IMR-90 (cell line): ENCODE results near the gene CEP128. TPM values are rescaled to one million over a fixed set of nuclear protein-coding genes. Genes with fewer than 3 reads are reported as not detected.

Experiments
- ATAC-seq: fragments of 200-7000 bp; cut with Tn5 transposase; 2 replicates; pipeline ENCODE4 v1.9.1; 2020; ENCODE audit warnings: low read depth, mild to moderate bottlenecking, moderate library complexity
- BruUV-seq: library from RNA; stranded (reverse); fragments of 400-500 nt; replicated peaks from 2 replicates; lab custom pipeline; 2021; lab: Mats Ljungman, UMichigan
- CTCF ChIA-PET: fragments of 300-600 bp; formaldehyde crosslinking; extraction: SDS; loops from one replicate; lab custom pipeline; 2021; ENCODE audit warnings: antibody characterized with exemption; lab: Yijun Ruan, JAX
- POLR2A ChIA-PET: fragments of 300-600 bp; sonication (Branson Sonifier 250); formaldehyde crosslinking; loops from one replicate; lab custom pipeline; 2022; ENCODE audit warnings: antibody characterized with exemption; ENCODE audit not compliant: unreplicated experiment; lab: Charles Lee
- DNase-seq: peaks from one replicate; pipeline ENCODE4 v3.0.0; 2013
- H2AFZ ChIP-seq: replicated peaks from 2 replicates; pipeline ENCODE3; 2013; ENCODE audit warnings: low read length, mild to moderate bottlenecking; ENCODE audit not compliant: poor library complexity
- H2AK5ac ChIP-seq: 2 replicates; pipeline ENCODE4 v1.6.1; 2013; ENCODE audit warnings: low read depth, low read length, inconsistent platforms
- H2AK9ac ChIP-seq: replicated peaks from 2 replicates; pipeline ENCODE3; 2013; ENCODE audit warnings: mild to moderate bottlenecking, low read depth, low read length, moderate library complexity; ENCODE audit not compliant: poor library complexity
- H2BK120ac ChIP-seq: 2 replicates; pipeline ENCODE4 v1.6.1; 2013; ENCODE audit warnings: low read depth, low read length, inconsistent platforms
- H2BK15ac ChIP-seq: 3 replicates; pipeline ENCODE4 v1.6.1; 2013; ENCODE audit warnings: low read depth, low read length, inconsistent platforms
- H2BK20ac ChIP-seq: 2 replicates; pipeline ENCODE4 v1.6.1; 2013; ENCODE audit warnings: low read depth, mild to moderate bottlenecking, inconsistent platforms, low read length, moderate library complexity
- H2BK5ac ChIP-seq: 2 replicates; pipeline ENCODE4 v1.6.1; 2013; ENCODE audit warnings: mild to moderate bottlenecking, low read depth, low read length, inconsistent platforms; ENCODE audit not compliant: poor library complexity, severe bottlenecking
- H3K14ac ChIP-seq: replicated peaks from 2 replicates; pipeline ENCODE4 v1.6.1; 2013; ENCODE audit warnings: low read depth, low read length, inconsistent platforms
- H3K18ac ChIP-seq: 2 replicates; pipeline ENCODE4 v1.6.1; 2013; ENCODE audit warnings: low read depth, low read length, control low read depth
- H3K23ac ChIP-seq: 2 replicates; pipeline ENCODE4 v1.6.1; 2013; ENCODE audit warnings: low read depth, low read length, inconsistent platforms
- H3K27ac ChIP-seq: 2 replicates; pipeline ENCODE4 v1.5.1; 2013; ENCODE audit warnings: mild to moderate bottlenecking, control low read depth, low read length; ENCODE audit not compliant: insufficient read depth
- H3K27me3 ChIP-seq: 2 replicates; pipeline ENCODE4 v1.6.1; 2013; ENCODE audit warnings: low read length; ENCODE audit not compliant: control insufficient read depth, insufficient read depth
- H3K36me3 ChIP-seq: 2 replicates; pipeline ENCODE4 v1.6.1; 2013; ENCODE audit warnings: low read length, mixed read lengths; ENCODE audit not compliant: control insufficient read depth, insufficient read depth
- H3K4ac ChIP-seq: 2 replicates; pipeline ENCODE4 v1.6.1; 2013; ENCODE audit warnings: low read depth, low read length, inconsistent platforms
- H3K4me1 ChIP-seq: 2 replicates; pipeline ENCODE4 v1.6.1; 2013; ENCODE audit warnings: low read length, mixed read lengths; ENCODE audit not compliant: control insufficient read depth, insufficient read depth
- H3K4me2 ChIP-seq: 2 replicates; pipeline ENCODE4 v1.6.1; 2013; ENCODE audit warnings: low read depth, mild to moderate bottlenecking, control low read depth, low read length, moderate library complexity
- H3K4me3 ChIP-seq: 2 replicates; pipeline ENCODE4 v1.5.1; 2013; ENCODE audit warnings: low read depth, mild to moderate bottlenecking, control low read depth, low read length, moderate library complexity; ENCODE audit not compliant: insufficient read depth
- H3K56ac ChIP-seq: 2 replicates; pipeline ENCODE4 v1.6.1; 2013; ENCODE audit warnings: low read length, inconsistent platforms; ENCODE audit not compliant: insufficient read depth; ENCODE audit errors: extremely low read depth
- H3K79me1 ChIP-seq, 2 experiments: 2 replicates each; pipeline ENCODE4 v1.6.1; 2013; ENCODE audit warnings: low read length in 2 of 2, inconsistent platforms in 1 of 2, low read depth in 1 of 2
- H3K9ac ChIP-seq: 2 replicates; pipeline ENCODE4 v1.6.1; 2013; ENCODE audit warnings: low read depth, low read length, control low read depth
- H3K9me1 ChIP-seq: 2 replicates; pipeline ENCODE4 v1.6.1; 2013; ENCODE audit warnings: low read length, inconsistent platforms; ENCODE audit not compliant: insufficient read depth
- H3K9me3 ChIP-seq: 2 replicates; pipeline ENCODE4 v1.6.1; 2013; ENCODE audit warnings: low read length; ENCODE audit not compliant: control insufficient read depth, insufficient read depth
- H4K20me1 ChIP-seq: 2 replicates; pipeline ENCODE4 v1.6.1; 2013; ENCODE audit warnings: low read length, inconsistent platforms; ENCODE audit not compliant: insufficient read depth
- H4K5ac ChIP-seq: 2 replicates; pipeline ENCODE4 v1.6.1; 2013; ENCODE audit warnings: mild to moderate bottlenecking, low read depth, low read length, control low read depth
- H4K8ac ChIP-seq, 2 experiments: 2 replicates each; pipeline ENCODE4 v1.6.1; 2013; ENCODE audit warnings: low read depth in 2 of 2, low read length in 2 of 2, control low read depth in 1 of 2, inconsistent platforms in 1 of 2
- H4K91ac ChIP-seq: 2 replicates; pipeline ENCODE4 v1.6.1; 2013; ENCODE audit warnings: low read depth, low read length, inconsistent platforms; ENCODE audit not compliant: insufficient read depth
- CEBPB ChIP-seq: IDR thresholded peaks from 2 replicates; pipeline ENCODE4 v1.6.1; 2012; ENCODE audit warnings: low read depth, low read length, improper control_type of control experiment
- CTCF ChIP-seq: conservative IDR thresholded peaks from 2 replicates; pipeline ENCODE4 v1.5.1; 2012; ENCODE audit warnings: mild to moderate bottlenecking, low read depth, low read length, improper control_type of control experiment
- MAZ ChIP-seq: IDR thresholded peaks from 2 replicates; pipeline ENCODE4 v1.6.1; 2012; ENCODE audit warnings: low read depth, mild to moderate bottlenecking, low read length, improper control_type of control experiment, moderate library complexity, borderline replicate concordance
- RFX5 ChIP-seq: IDR thresholded peaks from 2 replicates; pipeline ENCODE4 v1.8.0; 2012; ENCODE audit warnings: low read depth, mild to moderate bottlenecking, low read length, moderate library complexity
- USF2 ChIP-seq: fragments of 150-350 bp; IDR thresholded peaks from 2 replicates; pipeline ENCODE4 v1.6.1; 2017; ENCODE audit warnings: mild to moderate bottlenecking, antibody characterized with exemption, low read length, low read depth
- WGBS, 2 experiments: methylation state at CpG; one replicate each; pipeline versions ENCODE4 v1.1.5 to v1.1.7; 2013; ENCODE audit warnings: missing lambda C conversion rate in 2 of 2; ENCODE audit not compliant: insufficient read length in 1 of 2; ENCODE audit errors: extremely low coverage in 2 of 2; 5-methylcytosine and 5-hydroxymethylcytosine counted together
- dilution Hi-C: fragments of 300-500 bp; cut with HindIII; formaldehyde crosslinking; loops from one replicate; pipeline ENCODE4 v1.14.3; 2018; ENCODE audit warnings: low sequenced_read_pairs; ENCODE audit not compliant: unreplicated experiment
- in situ Hi-C: fragments of 300-500 bp; cut with MboI; formaldehyde crosslinking; loops from 3 replicates; pipeline ENCODE4 v1.14.3; 2019; ENCODE audit warnings: low sequenced_read_pairs, inconsistent platforms, mixed read lengths
- intact Hi-C: fragments of 100-400 bp; cut with micrococcal nuclease; formaldehyde crosslinking; loops from 2 replicates; pipeline ENCODE4 v1.10.0; 2022
- polyA plus RNA-seq, 3 experiments: library from polyadenylated mRNA; depleted of rRNA; stranded (reverse); fragments of >200 nt; gene quantifications; 2 replicates each; pipeline ENCODE4 v1.2.3, GENCODE V29; 2012; ENCODE audit warnings: low replicate concordance in 1 of 3
- total RNA-seq: library from RNA; depleted of rRNA; stranded (reverse); fragments of >200 nt; gene quantifications from 2 replicates; pipeline ENCODE4 v1.2.3, GENCODE V29; 2012

Gene CEP128
- total and polyA plus RNA-seq, 2 of the 4 experiments (the other 2 are of a cell fraction), result 1.9 to 5.7 TPM

DNA sequence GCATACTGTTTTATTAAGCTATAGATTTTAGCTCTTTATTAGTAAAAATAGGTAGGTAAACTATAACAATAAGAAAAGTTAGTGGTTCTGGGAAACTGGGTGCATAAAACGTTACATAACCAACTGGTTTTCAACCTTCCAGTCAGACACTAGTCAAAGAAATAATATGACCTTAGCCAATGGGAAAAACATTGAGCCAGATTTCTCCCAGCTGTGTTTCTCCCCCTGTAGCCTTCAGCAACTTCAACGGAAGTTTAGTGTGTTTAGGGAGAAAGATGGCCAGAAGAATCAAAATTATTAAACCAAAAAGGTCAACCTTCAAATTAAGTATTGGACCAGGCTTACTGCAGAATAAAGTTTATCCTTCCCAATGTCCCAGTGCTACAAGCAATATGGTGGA is 446.8 kb downstream of the CEP128 start:
- no peak overlapping the region for H2AFZ ChIP-seq
- no peak overlapping the region for H3K18ac ChIP-seq
- no peak for DNase-seq
- no peak overlapping the region for H2BK15ac ChIP-seq
- no peak overlapping the region; the same call in 1 of the 2 replicates for H4K91ac ChIP-seq
- H4K8ac ChIP-seq, result no peak overlapping the region
- H3K27ac ChIP-seq, result no peak overlapping the region
- dilution Hi-C loops (no loop called here), intact Hi-C loops (no loop called here), in situ Hi-C loops (no loop called here)
- no peaks in the 10 kb centered on the region for H3K9me3 ChIP-seq
- TF ChIP-seq CEBPB (no peak), RFX5 (no peak), CTCF (no peak), USF2 (no peak), MAZ (no peak)
- no peaks in the 10 kb centered on the region for H3K27me3 ChIP-seq
- no peak overlapping the region for H2BK20ac ChIP-seq
- H3K56ac ChIP-seq, result no peak overlapping the region
- H3K4me1 ChIP-seq, result peaks cover 4% of the 10 kb centered on the region; the same call in 1 of the 2 replicates
- no peak overlapping the region for H4K5ac ChIP-seq
- H2AK5ac ChIP-seq, result no peak overlapping the region
- H3K14ac ChIP-seq, result no peak overlapping the region
- ChIA-PET POLR2A (no interaction called here), CTCF (interaction anchor here (0.7 to 0.8 kb wide), 2 partner anchors 15 to 20 kb away, joined by 3 read pairs; no protein-coding TSS in a partner anchor)
- H3K23ac ChIP-seq, result no peak overlapping the region
- BruUV-seq, result no TSS peak
- H2BK5ac ChIP-seq, result no peak overlapping the region
- H3K9me1 ChIP-seq, result no peaks in the 10 kb centered on the region
- no peak overlapping the region for H3K4me2 ChIP-seq
- no peak for ATAC-seq
- WGBS, 2 experiments, result no CpG with 5 or more reads among the region's 2 CpGs
- H4K20me1 ChIP-seq, result no peaks in the 10 kb centered on the region
- no peak overlapping the region for H2AK9ac ChIP-seq
- H3K4ac ChIP-seq, result no peak overlapping the region
- H3K4me3 ChIP-seq, result no peak overlapping the region
- no peak overlapping the region for H2BK120ac ChIP-seq
- no peaks in the 10 kb centered on the region for H3K79me1 ChIP-seq
- no peak overlapping the region for H3K9ac ChIP-seq
- H3K36me3 ChIP-seq, result no peaks in the 10 kb centered on the region
